HS-5 (cell line): ENCODE data around the gene SP140.
"Not testable (repeated sequence)": the region's sequence is repeated elsewhere in the genome, so short reads cannot be mapped to it uniquely, and the experiment has no call there.

Source experiments
- DNase-seq: peaks from one replicate; pipeline ENCODE4 v3.0.0-alpha.2; 2012; ENCODE audit warnings: low read depth

Gene SP140

GRCh38 chr2:230226051-230226551 is 565 bp downstream of the SP140 start:
- no peak for DNase-seq

- no peak for DNase-seq
Observed at GRCh38 chr2:230227216-230227615, 1.7 kb downstream of the SP140 start.

- peak; percentile 59 for DNase-seq
Observed at GRCh38 chr2:230230087-230230486, 4.6 kb downstream of the SP140 start.

- DNase-seq: no peak
Observed at GRCh38 chr2:230230496-230231200, 5.1 kb downstream of the SP140 start.

GRCh38 chr2:230231251-230231650 is 5.7 kb downstream of the SP140 start:
- DNase-seq: no peak

GRCh38 chr2:230234122-230234722 is 8.7 kb downstream of the SP140 start:
- DNase-seq: no peak

- no peak for DNase-seq
Observed at GRCh38 chr2:230234845-230235244, 9.3 kb downstream of the SP140 start.

GRCh38 chr2:230244211-230244610 is 18.7 kb downstream of the SP140 start:
- no peak for DNase-seq

GRCh38 chr2:230246206-230246605 is 20.7 kb downstream of the SP140 start:
- DNase-seq: no peak

GRCh38 chr2:230250231-230250630 is 24.7 kb downstream of the SP140 start:
- no peak for DNase-seq

GRCh38 chr2:230254152-230254881 is 28.8 kb downstream of the SP140 start:
- no peak for DNase-seq

GRCh38 chr2:230256733-230257332 is 31.3 kb downstream of the SP140 start:
- DNase-seq: no peak

- DNase-seq: no peak
Observed at GRCh38 chr2:230258483-230258882, 32.9 kb downstream of the SP140 start.

- DNase-seq: no peak
Observed at GRCh38 chr2:230262246-230262645, 36.7 kb downstream of the SP140 start.

- not testable (repeated sequence) for DNase-seq
Observed at GRCh38 chr2:230264945-230265344, 39.4 kb downstream of the SP140 start.

GRCh38 chr2:230266638-230267037 is 41.1 kb downstream of the SP140 start:
- no peak for DNase-seq

- DNase-seq: no peak
Observed at GRCh38 chr2:230267059-230267458, 41.5 kb downstream of the SP140 start.

- DNase-seq: no peak
Observed at GRCh38 chr2:230267556-230267955, 42.0 kb downstream of the SP140 start.

GRCh38 chr2:230268606-230269243 is 43.2 kb downstream of the SP140 start:
- no peak for DNase-seq

GRCh38 chr2:230269715-230270114 is 44.2 kb downstream of the SP140 start:
- DNase-seq: no peak

- DNase-seq: no peak
Observed at GRCh38 chr2:230282936-230283335, 57.4 kb downstream of the SP140 start.

- DNase-seq: no peak
Observed at GRCh38 chr2:230286048-230286447, 60.5 kb downstream of the SP140 start.
